Stimulated activated CD8-positive, alpha-beta memory T cell treated with anti-CD3 and anti-CD28 coated beads, Interleukin-15, amount 100 ng/mL, for 4 hours (primary cell): ENCODE results near the gene ARL4C.

Experiments used
- DNase-seq, 2 donors: peaks; one replicate each; pipeline ENCODE4 v3.0.0-alpha.2; 2020; ENCODE audit warnings: low read depth in 2 of 2

ARL4C gene

GRCh38 chr2:234500394-234501006, 3.6 kb upstream of the ARL4C start:
- peak; percentile 35 to 65 for DNase-seq

GRCh38 chr2:234497594-234498235, 834 bp upstream of the ARL4C start:
- no peak for DNase-seq

DNA sequence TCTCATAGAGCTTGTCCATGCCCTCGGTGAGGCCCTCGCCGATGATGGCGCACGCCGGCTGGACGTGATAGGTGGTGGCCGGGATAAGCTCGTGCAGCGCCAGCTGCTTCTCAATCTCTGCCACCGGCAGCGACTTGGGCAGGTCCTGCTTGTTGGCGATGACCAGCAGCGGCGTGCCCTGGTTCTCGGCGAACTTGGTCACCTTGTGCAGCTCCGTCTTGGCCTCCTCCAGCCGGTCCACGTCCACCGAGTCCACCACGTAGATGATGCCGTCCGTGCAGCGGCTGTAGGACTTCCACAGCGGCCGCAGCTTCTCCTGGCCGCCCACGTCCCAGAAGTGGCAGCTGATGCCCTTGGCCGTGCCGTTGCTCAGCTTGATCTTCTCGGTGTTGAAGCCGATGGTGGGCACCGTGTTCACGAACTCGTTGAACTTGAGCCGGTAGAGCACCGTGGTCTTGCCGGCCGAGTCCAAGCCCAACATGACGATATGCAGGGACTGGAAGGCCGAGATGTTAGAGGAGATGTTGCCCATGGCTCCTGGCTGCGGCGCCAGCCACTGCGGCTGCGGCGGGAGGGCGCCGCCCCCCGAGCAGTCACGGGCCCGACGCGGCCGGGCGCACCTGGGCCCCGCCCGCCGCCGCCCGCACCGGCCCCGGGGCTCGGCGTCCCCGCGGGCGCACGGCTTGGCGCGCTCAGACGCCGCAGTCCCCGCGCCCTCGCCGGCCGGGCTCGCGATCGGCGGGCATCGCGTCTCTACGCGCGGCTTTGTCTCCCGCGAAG, 636 bp downstream of the ARL4C start:
- no peak for DNase-seq

DNA sequence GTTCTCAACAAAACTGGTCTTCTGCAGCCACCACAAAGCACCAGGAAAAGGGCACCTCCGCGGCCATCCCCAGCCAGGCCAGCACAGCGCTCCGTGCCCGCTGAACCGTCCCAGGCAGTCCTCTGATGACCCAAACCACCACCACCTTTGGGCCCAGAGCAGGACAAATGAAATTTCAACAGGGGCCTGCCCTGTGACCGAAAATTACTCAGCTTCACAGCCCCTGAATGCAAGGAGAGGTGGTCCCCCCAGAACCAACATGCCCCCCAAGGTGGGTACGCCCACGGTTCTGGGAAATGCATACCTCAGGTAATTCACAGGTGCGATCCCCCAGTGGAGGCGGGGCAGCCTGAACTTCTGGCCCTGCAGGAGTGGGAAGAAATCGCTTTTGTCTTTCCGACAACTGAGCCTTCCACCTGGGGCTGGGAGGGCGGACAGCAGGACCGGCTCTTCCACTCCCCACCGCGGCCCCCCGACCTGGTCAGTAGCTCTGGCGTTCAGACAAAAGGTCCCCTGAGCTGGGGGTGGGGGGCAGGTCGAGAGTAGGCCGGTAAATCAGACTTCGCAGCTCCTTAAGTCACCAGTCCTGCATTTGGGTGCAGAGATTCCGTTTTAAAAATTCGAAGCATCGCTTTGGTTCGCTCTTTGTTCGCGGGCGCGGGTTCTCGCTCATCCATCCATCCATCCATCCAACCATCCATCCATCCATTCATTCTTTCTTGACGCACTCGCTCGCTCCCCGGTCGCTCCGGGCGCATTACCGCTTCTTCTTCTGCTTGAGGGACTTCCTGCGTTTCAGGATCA, 1.4 kb downstream of the ARL4C start:
- DNase-seq: no peak

DNA sequence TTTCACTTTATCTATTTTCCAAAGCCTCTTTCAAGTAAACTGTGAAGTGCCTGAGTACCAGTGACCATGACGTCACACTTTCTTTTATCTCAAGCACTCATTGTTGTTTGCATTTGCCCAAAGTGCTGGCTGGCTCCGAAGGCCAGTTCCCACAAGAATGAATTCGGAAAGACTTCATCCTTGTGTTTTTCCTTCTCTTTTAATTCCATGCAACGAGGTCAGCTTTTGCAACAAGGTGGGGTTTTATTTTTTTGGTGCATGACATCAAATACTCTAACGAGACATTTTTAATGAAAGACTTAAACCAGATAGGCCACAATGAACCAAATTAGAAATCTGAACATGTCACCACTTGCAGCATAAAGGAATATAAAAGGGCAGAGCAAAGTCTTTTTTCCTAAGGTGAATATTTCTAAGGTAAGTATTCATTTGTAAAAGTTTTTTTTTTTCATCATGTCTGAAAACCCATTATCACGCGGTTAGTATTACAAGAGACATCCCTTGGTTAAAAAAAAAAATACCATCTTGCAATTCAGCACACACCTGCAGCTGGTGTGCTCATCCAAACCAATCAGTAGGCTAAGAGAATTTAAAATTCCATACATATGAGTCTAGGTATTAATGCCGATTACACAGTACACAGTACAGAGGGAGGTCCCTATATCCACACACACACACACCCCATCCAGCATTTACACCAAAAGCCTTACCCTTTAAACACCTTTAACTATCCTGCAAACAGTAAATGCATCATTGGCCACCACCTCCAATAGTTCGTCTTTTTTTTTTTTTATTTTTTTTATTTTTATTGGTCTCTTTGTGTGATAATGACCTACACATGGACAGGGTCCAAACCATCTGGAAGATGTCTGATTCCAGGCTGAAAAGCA, 2.3 kb downstream of the ARL4C start:
- DNase-seq: no peak

GRCh38 chr2:234493796-234494195, 3.1 kb downstream of the ARL4C start:
- no peak for DNase-seq

DNA sequence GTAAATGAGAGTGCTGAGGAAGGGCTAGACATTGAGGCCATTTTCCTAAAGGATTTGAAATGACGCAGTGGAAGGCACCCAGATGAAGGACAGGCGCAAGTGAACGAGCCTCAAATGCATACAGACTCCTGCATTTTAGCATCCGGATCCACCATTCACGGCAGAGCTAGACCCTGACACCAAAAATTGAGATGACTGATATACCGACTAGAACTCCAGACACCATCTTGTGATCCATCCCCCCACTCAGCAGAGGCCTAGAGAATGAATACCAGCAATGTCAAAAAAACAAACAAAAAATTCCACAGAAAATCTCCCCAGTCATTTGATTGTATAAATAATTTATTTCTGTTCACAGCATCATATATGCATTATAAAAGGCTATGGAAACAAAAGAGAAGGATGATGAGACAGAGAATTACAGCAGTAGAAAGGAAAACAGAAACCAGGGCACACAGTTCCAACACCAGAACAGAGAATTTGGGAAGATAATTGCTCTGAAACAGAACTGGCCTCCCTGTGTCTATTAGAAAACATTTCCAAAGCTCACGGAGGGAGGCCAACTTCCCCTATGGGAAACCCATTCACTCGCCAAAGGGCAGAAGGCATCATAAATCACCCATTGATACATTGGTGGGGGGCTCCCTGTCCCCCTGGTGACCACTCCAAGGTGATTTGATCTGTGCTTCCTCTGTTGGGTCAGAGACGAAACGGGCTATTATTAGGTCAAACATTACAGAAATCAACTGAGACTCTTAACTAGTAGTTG, 4.0 kb downstream of the ARL4C start:
- DNase-seq: no peak

GRCh38 chr2:234491897-234492296, 5.0 kb downstream of the ARL4C start:
- DNase-seq: no peak

- no peak for DNase-seq
These were observed 5.6 kb downstream of the ARL4C start for GRCh38 chr2:234491281-234491680.

DNA sequence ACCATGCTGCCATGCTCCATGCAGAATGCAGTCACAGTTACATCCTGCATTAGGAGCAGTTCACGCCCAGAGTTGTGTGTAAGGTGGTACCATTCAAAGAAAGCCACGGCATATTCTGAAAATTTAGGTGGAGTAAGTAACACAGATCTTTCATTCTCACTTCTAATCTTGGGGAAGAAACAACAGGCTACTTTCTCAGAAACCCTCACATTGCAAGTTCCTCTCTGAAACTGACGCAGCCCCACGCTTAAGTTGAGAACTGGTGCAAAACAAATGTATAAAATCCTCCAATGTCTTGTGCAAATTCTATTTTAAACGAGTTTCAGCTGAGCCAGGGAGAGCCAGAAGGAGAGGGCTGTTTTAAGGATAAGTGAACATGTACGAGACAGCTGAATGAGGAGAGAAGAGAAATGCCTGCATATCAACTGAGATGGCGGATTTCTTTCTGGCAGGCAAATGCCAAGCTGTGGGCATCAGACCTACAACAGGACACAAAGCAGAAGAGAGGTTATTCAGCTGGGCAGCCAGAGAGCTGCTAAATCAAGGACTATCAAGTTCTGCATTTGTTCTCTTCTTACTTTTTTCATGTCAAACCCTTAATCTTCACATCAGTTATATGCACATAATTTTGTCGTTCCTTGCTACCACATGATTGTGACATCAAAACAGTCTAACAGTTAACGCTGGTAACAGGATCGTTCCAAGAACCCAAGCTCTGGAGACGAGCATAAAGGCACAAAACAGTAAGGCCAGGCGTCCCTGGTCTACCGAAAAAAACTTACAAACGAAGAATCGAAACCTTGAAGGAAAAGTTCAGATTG, 6.4 kb downstream of the ARL4C start:
- DNase-seq: no peak

DNA sequence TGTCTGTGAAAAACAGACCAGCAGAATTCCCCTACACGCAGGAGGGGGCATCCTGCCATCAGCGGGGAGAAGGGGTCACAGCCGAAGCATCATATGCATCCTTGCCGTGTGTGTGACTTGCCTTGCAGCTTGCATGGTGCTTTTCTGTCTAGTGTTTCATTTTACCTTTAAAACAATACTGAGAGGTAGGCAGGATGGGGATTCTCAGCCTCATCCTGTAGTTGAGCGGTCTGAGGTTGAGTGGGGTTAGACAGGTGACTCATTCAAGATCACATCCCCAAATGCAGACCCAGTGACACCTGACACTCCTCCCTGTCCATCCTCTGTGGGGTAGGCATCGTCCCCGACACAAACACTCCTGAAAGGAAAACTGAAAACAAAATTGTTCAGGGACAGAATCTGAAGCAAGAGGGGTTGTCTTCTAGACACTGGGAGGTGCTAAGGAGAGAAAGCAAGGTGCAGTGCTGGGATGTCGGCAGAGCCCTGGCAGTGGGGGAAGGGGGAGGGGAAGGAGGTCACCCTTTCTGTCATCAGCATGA, 7.9 kb downstream of the ARL4C start:
- DNase-seq: peak; percentile 34 to 57

- no peak for DNase-seq
These were observed 8.4 kb downstream of the ARL4C start for GRCh38 chr2:234488486-234488885.

- DNase-seq: no peak
These were observed 9.5 kb downstream of the ARL4C start for GRCh38 chr2:234487356-234487755.

DNA sequence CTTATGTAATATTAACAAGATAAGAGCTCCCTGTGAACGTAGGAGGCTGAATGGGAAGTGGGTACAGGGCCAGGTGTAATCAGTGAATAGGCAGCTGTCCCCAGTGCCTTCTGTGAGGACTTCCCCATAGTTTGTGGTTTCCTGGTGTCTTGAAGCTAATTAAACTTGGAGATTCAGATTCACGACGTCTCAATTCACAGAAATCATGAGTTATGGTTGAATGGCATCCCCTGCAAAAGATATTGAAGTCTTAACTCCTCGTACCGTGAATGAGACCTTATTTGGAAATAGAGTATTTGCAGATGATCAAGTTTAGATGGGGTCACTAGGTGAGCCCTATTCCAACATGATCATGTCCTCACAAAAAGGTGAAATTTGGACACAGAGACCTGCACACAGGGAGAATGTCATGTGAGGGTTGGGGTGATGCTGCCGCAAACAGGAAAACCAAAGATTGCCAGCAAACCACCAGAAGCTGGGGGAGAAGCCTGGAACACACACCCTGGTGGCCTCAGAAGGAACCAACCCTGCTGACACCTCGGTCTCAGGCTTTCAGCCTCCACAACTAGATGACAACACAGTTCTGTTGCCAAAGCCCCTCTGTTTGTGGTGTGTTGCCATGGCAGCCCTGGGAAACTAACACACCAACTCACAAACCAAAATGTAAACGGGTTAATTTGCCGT, 13.2 kb downstream of the ARL4C start:
- peak; percentile 65 to 74 for DNase-seq

DNA sequence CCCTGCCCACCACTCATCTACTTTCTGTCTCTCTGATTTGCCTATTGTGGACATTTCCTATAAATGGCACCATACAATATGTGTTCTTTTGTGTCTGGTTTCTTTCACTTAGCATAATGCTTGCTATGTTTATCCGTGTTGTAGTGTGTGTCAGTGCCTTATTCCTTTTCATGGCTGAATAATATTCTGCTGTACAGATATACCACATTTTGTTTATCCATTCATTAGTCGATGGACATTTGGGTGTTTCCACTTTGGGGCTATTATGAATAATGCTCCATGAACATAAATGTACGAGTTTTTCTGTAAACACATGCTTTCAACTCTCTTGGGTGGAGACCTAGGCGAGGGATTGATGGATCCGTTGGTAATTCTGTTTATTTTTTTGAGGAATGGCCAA, 15.6 kb downstream of the ARL4C start:
- DNase-seq: no peak

GRCh38 chr2:234480337-234480736, 16.5 kb downstream of the ARL4C start:
- no peak for DNase-seq

DNA sequence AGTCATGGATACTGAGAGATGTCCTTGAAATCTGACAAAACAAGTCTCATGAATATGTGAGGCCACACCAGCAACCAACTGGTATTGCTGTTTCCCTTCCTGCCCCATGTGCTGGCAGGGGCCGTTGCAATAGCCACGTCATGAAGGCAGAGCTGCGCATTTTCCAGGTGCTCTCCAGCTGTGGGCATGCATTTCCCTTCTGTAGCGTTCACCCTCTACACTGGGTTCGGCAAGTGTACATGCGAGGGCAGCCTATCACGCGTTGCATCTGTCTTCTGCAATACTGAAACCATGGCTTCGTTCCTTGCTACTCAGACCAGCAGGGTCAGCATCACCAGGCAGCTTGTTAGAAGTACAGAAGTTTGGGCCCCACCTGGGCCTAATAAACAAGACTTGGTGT, 17.4 kb downstream of the ARL4C start:
- DNase-seq: no peak

DNA sequence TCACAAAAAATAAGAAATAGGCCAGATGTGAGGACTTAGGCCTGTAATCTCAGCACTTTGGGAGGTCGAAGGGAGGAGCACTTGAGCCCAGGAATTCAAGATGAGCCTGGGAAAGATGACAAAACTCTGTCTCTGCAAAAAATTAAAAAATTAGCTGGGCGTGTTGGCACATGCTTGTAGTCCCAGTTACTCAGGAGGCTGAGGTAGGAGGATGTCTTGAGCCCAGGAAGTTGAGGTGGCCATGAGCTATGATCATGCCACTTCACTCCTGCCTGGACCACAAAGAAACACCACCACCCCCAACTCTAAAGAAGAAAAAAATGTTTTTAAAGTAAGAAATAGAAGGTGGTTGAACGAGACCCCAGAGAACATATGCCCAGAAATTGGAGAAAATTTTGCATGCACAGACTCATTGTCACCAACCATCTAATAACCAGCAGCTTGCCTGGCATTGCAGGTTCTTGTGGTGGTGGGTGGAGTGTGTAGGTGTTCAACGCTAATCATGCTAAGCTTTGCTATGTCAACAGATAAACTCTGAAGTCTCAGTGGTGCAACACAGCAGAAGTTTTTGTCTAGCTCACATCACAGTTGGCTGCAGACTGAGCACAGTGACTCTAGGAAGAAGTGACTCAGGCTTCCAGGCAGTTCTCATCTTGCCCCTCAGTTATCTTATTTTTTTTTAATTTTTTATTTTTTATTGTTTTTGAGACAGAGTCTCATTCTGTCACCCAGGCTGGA, 18.6 kb downstream of the ARL4C start:
- no peak for DNase-seq
